Neural progenitor cell (in vitro differentiated cells): ENCODE results near the gene WDR27.

Experiments
- CTCF ChIP-seq: fragments of 200-600 bp; sonication (generic); IDR thresholded peaks from 2 replicates; pipeline ENCODE4 v1.5.1; 2017; ENCODE audit warnings: antibody characterized with exemption, mild to moderate bottlenecking
- EZH2 ChIP-seq: fragments of 200-600 bp; sonication (generic); IDR thresholded peaks from 2 replicates; pipeline ENCODE4 v1.6.1; 2017; ENCODE audit warnings: antibody characterized with exemption, mild to moderate bottlenecking, moderate library complexity
- EZH2phosphoT487 ChIP-seq: fragments of 200-600 bp; sonication (generic); IDR thresholded peaks from 2 replicates; pipeline ENCODE4 v1.6.1; 2017; ENCODE audit warnings: antibody characterized with exemption

GRCh38 chr6:169726963-169727362 lies 25.1 kb upstream of the WDR27 start:
- TF ChIP-seq EZH2 (no peak), CTCF (no peak), EZH2phosphoT487 (no peak)
